BLaER1 treated with 17β-estradiol and CSF1 and Interleukin-3, amounts not matched to agents 10 nM and 100 nM (cell line): Measurements from ENCODE around the gene PSMA7.

Source experiments
- H3K27ac ChIP-seq, 11 experiments: shearing (Covaris generic); formaldehyde crosslinking; 2 replicates each; pipeline ENCODE4 v1.8.1; 2022
- H3K27me3 ChIP-seq, 11 experiments: shearing (Covaris generic); formaldehyde crosslinking; 2 replicates each; pipeline ENCODE4 v1.8.1; 2022
- H3K36me3 ChIP-seq, 11 experiments: shearing (Covaris generic); formaldehyde crosslinking; 2 replicates each; pipeline ENCODE4 v1.8.1; 2022
- H3K4me1 ChIP-seq, 10 experiments: shearing (Covaris generic); formaldehyde crosslinking; 2 replicates each; pipeline ENCODE4 v1.8.1; 2022
- H3K4me2 ChIP-seq, 11 experiments: shearing (Covaris generic); formaldehyde crosslinking; 2 replicates each; pipeline ENCODE4 v1.8.1; 2022
- H3K4me3 ChIP-seq, 10 experiments: shearing (Covaris generic); formaldehyde crosslinking; 2 replicates each; pipeline ENCODE4 v1.8.1; 2022
- H3K9ac ChIP-seq, 11 experiments: shearing (Covaris generic); formaldehyde crosslinking; 2 replicates each; pipeline ENCODE4 v1.8.1; 2022
- H3K9me3 ChIP-seq, 11 experiments: shearing (Covaris generic); formaldehyde crosslinking; replicated peaks in 1 of 11; 2 replicates each; pipeline ENCODE4 v1.8.1; 2022
- H4K20me1 ChIP-seq, 11 experiments: shearing (Covaris generic); formaldehyde crosslinking; 2 replicates each; pipeline ENCODE4 v1.8.1; 2022
- Cebpa-rat ChIP-seq, 11 experiments: shearing (Covaris generic); IDR thresholded peaks; 2 replicates each; pipeline ENCODE4 v1.8.1; 2022

Gene PSMA7

GRCh38 chr20:62183426-62184142 lies 40.4 kb upstream of the PSMA7 start:
- H3K36me3 ChIP-seq, result peaks cover 7 to 23% (median 14%) of the 10 kb centered on the region in 11 experiments; a peak in 21 of 22 replicates
- peak overlapping the region; percentile 91 to 97 (median 94) for H3K27ac ChIP-seq
- H3K4me1 ChIP-seq, result peaks cover 30 to 53% (median 44%) of the 10 kb centered on the region in 10 experiments
- H3K4me3 ChIP-seq, result peak overlapping the region; percentile 74 to 95 (median 88)
- H3K27me3 ChIP-seq, result no peaks in the 10 kb centered on the region
- H3K4me2 ChIP-seq, result peak overlapping the region; percentile 78 to 98 (median 94)
- no peaks in the 10 kb centered on the region for H3K9me3 ChIP-seq
- no peak for TF ChIP-seq Cebpa-rat (IDR thresholded peaks at IDR 0.05)
- H3K9ac ChIP-seq, result peak overlapping the region; percentile 91 to 99 (median 95)
- H4K20me1 ChIP-seq, result peaks cover 0 to 36% (median 19%) of the 10 kb centered on the region in 11 experiments; a peak in 16 of 22 replicates

GRCh38 chr20:62182469-62183425 lies 39.6 kb upstream of the PSMA7 start, which contains the start of gene MTG2:
Gene MTG2 (plus strand): TSS chr20:62183028. CDS start chr20:62193421, 10,393 bp downstream.
- no peaks in the 10 kb centered on the region for H3K9me3 ChIP-seq
- H3K4me3 ChIP-seq, result peak within 1 kb of the TSS; percentile 74 to 95 (median 88)
- peak within 1 kb of the TSS; percentile 91 to 99 (median 95) for H3K9ac ChIP-seq
- H3K27me3 ChIP-seq, result no peaks in the 10 kb centered on the region
- H3K4me2 ChIP-seq, result peak within 1 kb of the TSS; percentile 78 to 98 (median 94)
- no peak for TF ChIP-seq Cebpa-rat (IDR thresholded peaks at IDR 0.05)
- H3K4me1 ChIP-seq, result peaks cover 30 to 50% (median 43%) of the 10 kb centered on the region in 10 experiments
- H4K20me1 ChIP-seq, result peaks cover 0 to 27% (median 11%) of the 10 kb centered on the region in 11 experiments; a peak in 14 of 22 replicates
- H3K27ac ChIP-seq, result peak within 1 kb of the TSS; percentile 91 to 97 (median 94)
- H3K36me3 ChIP-seq, result peaks cover 10 to 27% (median 18%) of the 10 kb centered on the region in 11 experiments; a peak in 20 of 22 replicates

GRCh38 chr20:62181808-62182207 lies 38.6 kb upstream of the PSMA7 start:
- H3K9ac ChIP-seq, result peak overlapping the region; percentile 91 to 99 (median 95); a peak in 21 of 22 replicates
- H4K20me1 ChIP-seq, result peaks cover 0 to 18% (median 5%) of the 10 kb centered on the region in 11 experiments; a peak in 10 of 22 replicates
- no peaks in the 10 kb centered on the region for H3K27me3 ChIP-seq
- H3K36me3 ChIP-seq, result peaks cover 11 to 37% (median 26%) of the 10 kb centered on the region in 11 experiments; a peak in 20 of 22 replicates
- TF ChIP-seq Cebpa-rat (IDR thresholded peaks at IDR 0.05), result no peak
- H3K27ac ChIP-seq, result peak overlapping the region in 9 of 11 experiments; percentile 91 to 97 (median 94); a peak in 16 of 22 replicates
- H3K4me2 ChIP-seq, result peak overlapping the region; percentile 75 to 97 (median 90)
- H3K4me1 ChIP-seq, result peaks cover 30 to 40% (median 36%) of the 10 kb centered on the region in 10 experiments
- H3K9me3 ChIP-seq, result no peaks in the 10 kb centered on the region
- H3K4me3 ChIP-seq, result peak overlapping the region; percentile 74 to 95 (median 88); a peak in 19 of 20 replicates

GRCh38 chr20:62179162-62179504 lies 35.9 kb upstream of the PSMA7 start:
- no peaks in the 10 kb centered on the region for H3K27me3 ChIP-seq
- peaks cover 29 to 63% (median 53%) of the 10 kb centered on the region in 11 experiments for H3K36me3 ChIP-seq
- H3K9ac ChIP-seq, result 0 out of 22 replicates have a peak overlapping the region, but pooled peaks of 2 of the 11 experiments have one; percentile 1 to 37
- no peak overlapping the region for H3K4me2 ChIP-seq
- H3K4me1 ChIP-seq, result peaks cover 12 to 18% (median 15%) of the 10 kb centered on the region in 10 experiments
- H3K9me3 ChIP-seq, result no peaks in the 10 kb centered on the region
- no peak for TF ChIP-seq Cebpa-rat (IDR thresholded peaks at IDR 0.05)
- no peak overlapping the region for H3K4me3 ChIP-seq
- H4K20me1 ChIP-seq, result peaks cover 0 to 6% (median 0%) of the 10 kb centered on the region in 11 experiments; a peak in 2 of 22 replicates
- no peak overlapping the region for H3K27ac ChIP-seq

- Histone ChIP-seq H3K36me3 (peaks cover 35 to 69% (median 58%) of the 10 kb centered on the region in 11 experiments), H3K27me3 (no peaks in the 10 kb centered on the region), H3K27ac (no peak overlapping the region), H3K9me3 (no peaks in the 10 kb centered on the region), H4K20me1 (peaks cover 0 to 6% (median 0%) of the 10 kb centered on the region in 11 experiments; a peak in 2 of 22 replicates), H3K9ac (0 out of 22 replicates have a peak overlapping the region, but pooled peaks of 2 of the 11 experiments have one; percentile 1 to 37), H3K4me3 (no peak overlapping the region), H3K4me1 (peaks cover 6 to 12% (median 9%) of the 10 kb centered on the region in 10 experiments), H3K4me2 (no peak overlapping the region)
- TF ChIP-seq Cebpa-rat (IDR thresholded peaks at IDR 0.05), result no peak
Observed at GRCh38 chr20:62178316-62179161, 35.3 kb upstream of the PSMA7 start.

- Histone ChIP-seq H3K27me3 (no peaks in the 10 kb centered on the region), H3K4me3 (no peak overlapping the region), H3K4me1 (peaks cover 6 to 9% (median 8%) of the 10 kb centered on the region in 10 experiments), H4K20me1 (peaks cover 0 to 6% (median 0%) of the 10 kb centered on the region in 11 experiments; a peak in 2 of 22 replicates), H3K4me2 (no peak overlapping the region), H3K27ac (no peak overlapping the region), H3K9ac (no peak overlapping the region), H3K36me3 (peaks cover 43 to 80% (median 69%) of the 10 kb centered on the region in 11 experiments), H3K9me3 (no peaks in the 10 kb centered on the region)
- TF ChIP-seq Cebpa-rat (IDR thresholded peaks at IDR 0.05), result no peak
Observed at GRCh38 chr20:62177307-62177706, 34.1 kb upstream of the PSMA7 start.

- no peak overlapping the region for H3K27ac ChIP-seq
- no peaks in the 10 kb centered on the region for H3K27me3 ChIP-seq
- peaks cover 3 to 5% (median 4%) of the 10 kb centered on the region in 10 experiments for H3K4me1 ChIP-seq
- H3K4me3 ChIP-seq, result no peak overlapping the region
- peaks cover 45 to 85% (median 72%) of the 10 kb centered on the region in 11 experiments for H3K36me3 ChIP-seq
- no peak overlapping the region for H3K9ac ChIP-seq
- TF ChIP-seq Cebpa-rat (IDR thresholded peaks at IDR 0.05), result no peak
- H3K4me2 ChIP-seq, result no peak overlapping the region
- peaks cover 0 to 6% (median 0%) of the 10 kb centered on the region in 11 experiments; a peak in 2 of 22 replicates for H4K20me1 ChIP-seq
- H3K9me3 ChIP-seq, result no peaks in the 10 kb centered on the region
Observed at GRCh38 chr20:62176866-62177265, 33.7 kb upstream of the PSMA7 start.

- Histone ChIP-seq H3K9ac (no peak overlapping the region), H3K4me2 (no peak overlapping the region), H4K20me1 (peaks cover 0 to 6% (median 0%) of the 10 kb centered on the region in 11 experiments; a peak in 2 of 22 replicates), H3K27me3 (no peaks in the 10 kb centered on the region), H3K9me3 (no peaks in the 10 kb centered on the region), H3K27ac (no peak overlapping the region), H3K36me3 (peaks cover 52 to 90% (median 74%) of the 10 kb centered on the region in 11 experiments), H3K4me3 (no peak overlapping the region), H3K4me1 (no peaks in the 10 kb centered on the region)
- no peak for TF ChIP-seq Cebpa-rat (IDR thresholded peaks at IDR 0.05)
Observed at GRCh38 chr20:62175711-62176110, 32.5 kb upstream of the PSMA7 start.
